Astrocyte (in vitro differentiated cells and primary cell): ENCODE results near the gene PTPRF. TPM values are rescaled to one million over a fixed set of nuclear protein-coding genes. Genes with fewer than 3 reads are reported as not detected.

ENCODE experiments used
- DNase-seq: peaks from one replicate; pipeline ENCODE4 v3.0.0-alpha.2; 2010; ENCODE audit warnings: low read depth
- FAIRE-seq: peaks from 2 replicates; lab custom pipeline; 2011; peaks lifted over from hg19 to GRCh38; lab: Jason Lieb, UNC
- H2AFZ ChIP-seq: 2 replicates; pipeline ENCODE4 v1.6.0; 2012; ENCODE audit warnings: low read depth, low read length, inconsistent platforms
- H3K27ac ChIP-seq: 2 replicates; pipeline ENCODE4 v1.5.1; 2011; ENCODE audit warnings: low read depth, low read length, inconsistent platforms
- H3K27me3 ChIP-seq: 2 replicates; pipeline ENCODE4 v1.6.0; 2011; ENCODE audit warnings: low read length, inconsistent platforms; ENCODE audit not compliant: insufficient read depth
- H3K36me3 ChIP-seq: 2 replicates; pipeline ENCODE4 v1.5.1; 2011; ENCODE audit warnings: low read length, inconsistent platforms; ENCODE audit not compliant: insufficient read depth
- H3K4me1 ChIP-seq: 2 replicates; pipeline ENCODE4 v1.5.1; 2011; ENCODE audit warnings: low read length, inconsistent platforms; ENCODE audit not compliant: insufficient read depth
- H3K4me2 ChIP-seq: 2 replicates; pipeline ENCODE4 v1.6.0; 2012; ENCODE audit warnings: low read length, inconsistent platforms
- H3K4me3 ChIP-seq: 2 replicates; pipeline ENCODE4 v1.5.1; 2011; ENCODE audit warnings: low read depth, mild to moderate bottlenecking, low read length, inconsistent platforms; ENCODE audit not compliant: insufficient read depth
- H3K79me2 ChIP-seq: 2 replicates; pipeline ENCODE4 v1.6.0; 2012; ENCODE audit warnings: mild to moderate bottlenecking, low read length, inconsistent platforms; ENCODE audit not compliant: insufficient read depth
- H3K9ac ChIP-seq: 2 replicates; pipeline ENCODE4 v1.6.0; 2012; ENCODE audit warnings: mild to moderate bottlenecking, low read length, inconsistent platforms
- H3K9me3 ChIP-seq: 2 replicates; pipeline ENCODE4 v1.5.1; 2012; ENCODE audit warnings: low read depth, mild to moderate bottlenecking, low read length, inconsistent platforms; ENCODE audit not compliant: insufficient read depth
- H4K20me1 ChIP-seq: 2 replicates; pipeline ENCODE4 v1.6.0; 2012; ENCODE audit warnings: low read length, inconsistent platforms; ENCODE audit not compliant: insufficient read depth
- H3K27ac Mint-ChIP-seq: one replicate; pipeline ENCODE4 v1.8.0; 2021; ENCODE audit warnings: mild to moderate bottlenecking, mixed read lengths; ENCODE audit not compliant: unreplicated experiment
- H3K27me3 Mint-ChIP-seq: one replicate; pipeline ENCODE4 v1.8.0; 2021; ENCODE audit warnings: low read depth, mixed read lengths; ENCODE audit not compliant: unreplicated experiment
- H3K36me3 Mint-ChIP-seq: one replicate; pipeline ENCODE4 v1.8.0; 2021; ENCODE audit warnings: low read depth, mixed read lengths; ENCODE audit not compliant: unreplicated experiment
- H3K4me1 Mint-ChIP-seq: one replicate; pipeline ENCODE4 v1.8.0; 2021; ENCODE audit warnings: low read depth, mixed read lengths; ENCODE audit not compliant: unreplicated experiment
- H3K4me3 Mint-ChIP-seq: one replicate; pipeline ENCODE4 v1.8.0; 2021; ENCODE audit warnings: mild to moderate bottlenecking, moderate library complexity, mixed read lengths; ENCODE audit not compliant: unreplicated experiment
- H3K9me3 Mint-ChIP-seq: one replicate; pipeline ENCODE4 v1.8.0; 2021; ENCODE audit warnings: mild to moderate bottlenecking, mixed read lengths; ENCODE audit not compliant: unreplicated experiment
- EZH2 ChIP-seq: IDR thresholded peaks from 2 replicates; pipeline ENCODE4 v1.6.1; 2012; ENCODE audit warnings: mild to moderate bottlenecking, low read length, inconsistent platforms; ENCODE audit not compliant: insufficient read depth
- total RNA-seq: library from RNA; stranded (reverse); gene quantifications from 2 replicates; pipeline ENCODE4 v1.2.1, GENCODE V29; 2021
- TF ChIP-seq, protein P1 (sequence below): IDR thresholded peaks from 2 replicates; pipeline ENCODE4 v1.5.1; 2011; ENCODE audit warnings: low read depth, mild to moderate bottlenecking, inconsistent platforms, low read length, moderate library complexity; ENCODE audit not compliant: insufficient read depth

Gene PTPRF
- total RNA-seq, 1 donor from 2014 or later = 275 TPM

GRCh38 chr1:43509740-43510375, 20.8 kb upstream of the PTPRF start:
- peak overlapping the region; percentile 23 for H2AFZ ChIP-seq
- no peaks in the 10 kb centered on the region for H3K4me1 ChIP-seq
- no peak overlapping the region for H3K9ac ChIP-seq
- H3K9me3 ChIP-seq = peaks cover 3% of the 10 kb centered on the region
- H3K9me3 Mint-ChIP-seq = peaks cover 15% of the 10 kb centered on the region
- H3K27me3 Mint-ChIP-seq = peaks cover 23% of the 10 kb centered on the region
- no peak for FAIRE-seq
- H3K36me3 ChIP-seq = no peaks in the 10 kb centered on the region
- no peaks in the 10 kb centered on the region for H3K36me3 Mint-ChIP-seq
- H3K79me2 ChIP-seq = no peaks in the 10 kb centered on the region
- H3K27me3 ChIP-seq = no peaks in the 10 kb centered on the region
- no peak overlapping the region for H3K27ac ChIP-seq
- no peak overlapping the region for H3K4me3 ChIP-seq
- no peaks in the 10 kb centered on the region for H3K4me1 Mint-ChIP-seq
- H4K20me1 ChIP-seq = no peaks in the 10 kb centered on the region
- no peak for DNase-seq
- TF ChIP-seq, protein P1, sequence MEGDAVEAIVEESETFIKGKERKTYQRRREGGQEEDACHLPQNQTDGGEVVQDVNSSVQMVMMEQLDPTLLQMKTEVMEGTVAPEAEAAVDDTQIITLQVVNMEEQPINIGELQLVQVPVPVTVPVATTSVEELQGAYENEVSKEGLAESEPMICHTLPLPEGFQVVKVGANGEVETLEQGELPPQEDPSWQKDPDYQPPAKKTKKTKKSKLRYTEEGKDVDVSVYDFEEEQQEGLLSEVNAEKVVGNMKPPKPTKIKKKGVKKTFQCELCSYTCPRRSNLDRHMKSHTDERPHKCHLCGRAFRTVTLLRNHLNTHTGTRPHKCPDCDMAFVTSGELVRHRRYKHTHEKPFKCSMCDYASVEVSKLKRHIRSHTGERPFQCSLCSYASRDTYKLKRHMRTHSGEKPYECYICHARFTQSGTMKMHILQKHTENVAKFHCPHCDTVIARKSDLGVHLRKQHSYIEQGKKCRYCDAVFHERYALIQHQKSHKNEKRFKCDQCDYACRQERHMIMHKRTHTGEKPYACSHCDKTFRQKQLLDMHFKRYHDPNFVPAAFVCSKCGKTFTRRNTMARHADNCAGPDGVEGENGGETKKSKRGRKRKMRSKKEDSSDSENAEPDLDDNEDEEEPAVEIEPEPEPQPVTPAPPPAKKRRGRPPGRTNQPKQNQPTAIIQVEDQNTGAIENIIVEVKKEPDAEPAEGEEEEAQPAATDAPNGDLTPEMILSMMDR = no peak
- no peak for TF ChIP-seq EZH2
- H3K4me2 ChIP-seq = no peak overlapping the region
- no peak overlapping the region for H3K4me3 Mint-ChIP-seq
- no peak overlapping the region for H3K27ac Mint-ChIP-seq

GRCh38 chr1:43510621-43511020, 20.1 kb upstream of the PTPRF start:
- Histone ChIP-seq H4K20me1 (no peaks in the 10 kb centered on the region), H3K4me3 (no peak overlapping the region), H3K4me1 (no peaks in the 10 kb centered on the region), H3K27ac (no peak overlapping the region), H3K36me3 (no peaks in the 10 kb centered on the region), H2AFZ (no peak overlapping the region), H3K27me3 (no peaks in the 10 kb centered on the region), H3K9ac (no peak overlapping the region), H3K4me2 (no peak overlapping the region), H3K79me2 (no peaks in the 10 kb centered on the region), H3K9me3 (peaks cover 3% of the 10 kb centered on the region)
- Mint-ChIP-seq H3K27ac (no peak overlapping the region), H3K9me3 (peaks cover 15% of the 10 kb centered on the region), H3K4me1 (no peaks in the 10 kb centered on the region), H3K4me3 (no peak overlapping the region), H3K27me3 (peaks cover 23% of the 10 kb centered on the region), H3K36me3 (no peaks in the 10 kb centered on the region)
- no peak for DNase-seq
- no peak for FAIRE-seq
- TF ChIP-seq EZH2 = no peak
- TF ChIP-seq, protein P1 = no peak

DNA sequence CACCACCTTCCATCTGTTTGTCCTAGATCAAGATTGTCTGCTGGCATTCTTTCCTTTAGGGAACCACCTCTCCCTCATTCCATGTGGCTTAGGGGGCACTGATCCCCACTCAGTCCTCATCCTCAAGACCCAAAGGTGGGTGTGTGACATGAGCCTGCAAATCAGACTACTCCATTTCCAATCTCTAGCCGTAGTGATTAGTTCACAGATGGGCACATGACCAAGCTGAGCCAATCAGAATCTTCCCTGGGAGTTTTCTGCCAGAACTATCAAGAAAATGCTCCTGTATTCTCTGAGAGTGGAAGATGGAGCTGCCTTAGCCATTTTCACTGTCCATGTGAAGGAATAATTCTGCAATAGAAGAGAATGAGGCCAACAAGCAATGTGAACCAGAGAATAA, 19.3 kb upstream of the PTPRF start:
- no peak overlapping the region for H3K4me3 ChIP-seq
- H3K4me2 ChIP-seq = no peak overlapping the region
- Mint-ChIP-seq H3K4me1 (no peaks in the 10 kb centered on the region), H3K36me3 (no peaks in the 10 kb centered on the region), H3K9me3 (peaks cover 15% of the 10 kb centered on the region), H3K4me3 (no peak overlapping the region), H3K27ac (no peak overlapping the region), H3K27me3 (peaks cover 19% of the 10 kb centered on the region)
- no peaks in the 10 kb centered on the region for H3K36me3 ChIP-seq
- FAIRE-seq (no peak), DNase-seq (no peak)
- no peaks in the 10 kb centered on the region for H3K27me3 ChIP-seq
- H4K20me1 ChIP-seq = no peaks in the 10 kb centered on the region
- H3K79me2 ChIP-seq = no peaks in the 10 kb centered on the region
- no peak overlapping the region for H3K9ac ChIP-seq
- H3K9me3 ChIP-seq = peaks cover 3% of the 10 kb centered on the region
- H3K4me1 ChIP-seq = no peaks in the 10 kb centered on the region
- no peak overlapping the region for H2AFZ ChIP-seq
- TF ChIP-seq, protein P1 = no peak
- no peak for TF ChIP-seq EZH2
- H3K27ac ChIP-seq = no peak overlapping the region
